ENCODE data around the gene MEDAG.

MEDAG gene

DNA sequence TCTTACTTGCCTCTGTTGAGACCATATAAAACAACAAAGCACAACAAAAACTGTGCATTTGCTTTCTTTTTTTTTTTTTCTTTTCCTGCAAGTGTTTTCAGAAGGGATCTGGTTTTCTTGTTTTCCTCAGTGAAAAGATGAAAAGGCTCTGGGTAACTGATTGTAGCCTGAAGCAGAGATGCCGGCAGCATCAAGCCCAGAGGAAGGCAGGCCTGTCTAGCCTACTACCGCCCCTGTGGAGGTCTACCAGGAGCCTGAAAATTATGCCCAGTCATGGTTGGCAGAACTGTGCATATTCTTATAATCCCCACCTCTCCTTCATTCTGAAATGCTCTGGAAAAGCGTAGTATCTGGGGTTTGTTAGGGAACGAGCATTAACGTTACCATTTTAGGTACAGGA is 32.6 kb upstream of the MEDAG start:
- DNase-seq = peak; percentile 24

DNA sequence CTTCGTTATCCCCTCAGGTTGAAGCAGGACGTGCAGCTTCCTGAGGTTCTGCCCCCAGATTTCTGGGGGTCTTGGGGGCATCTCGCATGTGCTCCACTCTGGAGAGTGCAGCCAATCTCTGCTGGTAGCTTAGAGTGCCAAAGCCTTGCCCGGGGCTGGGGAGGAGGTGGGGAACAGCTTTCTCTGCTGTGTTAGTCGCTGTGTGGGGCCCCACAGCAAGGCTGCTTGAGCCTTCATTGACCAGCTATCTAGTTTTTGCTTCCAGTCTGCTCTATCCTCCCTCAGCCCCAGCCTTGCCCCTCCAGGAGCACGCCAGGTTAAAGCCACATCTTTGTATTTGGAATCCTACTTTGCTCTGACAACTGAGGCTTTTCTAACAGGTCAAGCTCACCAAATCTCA is 32.0 kb upstream of the MEDAG start:
- DNase-seq = no peak

DNA sequence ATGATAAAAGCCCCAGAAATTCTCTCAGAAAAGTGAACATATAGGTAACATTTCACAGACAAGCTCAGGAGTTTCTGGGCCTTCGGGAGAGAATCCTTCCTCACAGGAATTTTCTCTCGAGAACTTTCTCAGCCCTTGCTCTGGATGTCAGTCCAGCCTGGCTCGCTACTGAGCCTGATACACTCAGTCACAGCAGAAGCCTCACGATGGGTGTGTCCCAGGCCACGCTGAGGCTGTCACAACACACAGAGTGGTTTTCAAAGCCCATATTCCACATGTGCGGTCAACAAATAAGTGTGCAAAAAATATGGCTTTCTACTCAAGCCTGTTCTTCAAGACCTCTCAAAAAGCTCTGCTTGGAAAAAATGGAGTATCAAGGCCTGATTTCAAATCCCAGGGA is 31.5 kb upstream of the MEDAG start:
- DNase-seq = no peak

DNA sequence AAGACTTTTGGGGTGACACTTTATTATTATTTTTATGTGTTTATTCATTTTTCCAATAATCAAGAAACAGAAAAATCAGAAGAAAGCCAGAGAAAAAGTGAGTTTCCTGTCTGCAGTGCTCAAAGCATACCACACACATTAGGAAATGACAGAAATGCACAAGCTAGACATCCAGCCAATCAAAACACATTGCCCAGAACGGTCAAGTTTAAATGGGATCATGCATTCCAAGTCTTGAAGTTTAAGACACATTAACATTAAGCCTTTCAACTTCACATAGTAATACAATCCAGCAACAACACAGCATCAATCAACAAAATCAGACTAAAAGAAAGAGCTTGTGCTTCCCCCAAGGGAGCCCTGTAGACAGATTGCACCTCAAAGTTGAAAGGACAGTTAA is 28.7 kb upstream of the MEDAG start:
- no peak for DNase-seq

DNA sequence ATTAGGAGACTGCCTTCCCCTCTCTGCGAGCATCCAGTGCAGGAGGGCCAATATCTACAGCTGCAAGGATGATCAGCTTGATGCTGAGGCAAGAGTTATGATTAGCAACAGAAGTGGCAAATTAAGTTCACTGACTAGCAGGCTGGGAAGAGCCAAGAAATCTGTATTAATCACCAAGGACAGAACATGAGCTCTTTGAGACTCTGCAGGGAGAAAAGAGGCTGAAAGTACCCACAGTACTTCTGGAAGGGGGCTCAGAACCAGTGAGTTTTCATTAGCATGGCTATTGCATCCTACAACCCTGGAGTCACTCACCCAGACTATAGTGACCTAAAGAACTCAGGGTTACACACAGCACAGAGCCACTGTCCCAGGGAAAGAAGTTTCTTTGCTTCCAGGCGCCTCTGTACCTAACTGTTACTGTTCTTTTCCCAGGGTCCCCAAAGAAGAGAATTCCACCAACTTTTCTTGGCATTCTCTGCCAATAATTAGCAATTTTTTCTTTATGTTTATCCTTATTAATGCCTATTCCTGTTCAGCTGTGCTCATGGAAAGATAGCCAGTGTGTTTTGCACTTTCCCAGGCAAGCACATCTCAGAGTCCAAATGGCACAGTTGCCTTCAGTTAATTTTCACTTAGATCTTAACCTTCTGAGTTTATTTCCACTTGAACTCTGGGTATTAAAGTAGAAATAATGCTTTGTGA is 25.8 kb upstream of the MEDAG start:
- DNase-seq = no peak

DNA sequence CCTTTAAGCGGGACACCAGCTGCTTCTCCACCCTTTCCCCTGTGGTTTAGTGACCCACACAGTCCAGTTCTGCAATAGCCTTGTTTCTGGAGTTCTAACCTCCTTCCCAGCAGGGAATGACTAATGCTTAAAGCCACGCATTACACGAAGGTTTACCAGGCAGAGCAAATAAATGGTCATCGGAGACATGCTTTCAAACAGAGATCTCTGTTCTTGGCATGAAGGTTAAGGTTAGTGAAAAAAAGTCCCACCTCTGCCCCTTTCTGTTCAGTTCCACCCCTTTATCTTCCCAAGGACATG is 25.3 kb upstream of the MEDAG start:
- DNase-seq = no peak

DNA sequence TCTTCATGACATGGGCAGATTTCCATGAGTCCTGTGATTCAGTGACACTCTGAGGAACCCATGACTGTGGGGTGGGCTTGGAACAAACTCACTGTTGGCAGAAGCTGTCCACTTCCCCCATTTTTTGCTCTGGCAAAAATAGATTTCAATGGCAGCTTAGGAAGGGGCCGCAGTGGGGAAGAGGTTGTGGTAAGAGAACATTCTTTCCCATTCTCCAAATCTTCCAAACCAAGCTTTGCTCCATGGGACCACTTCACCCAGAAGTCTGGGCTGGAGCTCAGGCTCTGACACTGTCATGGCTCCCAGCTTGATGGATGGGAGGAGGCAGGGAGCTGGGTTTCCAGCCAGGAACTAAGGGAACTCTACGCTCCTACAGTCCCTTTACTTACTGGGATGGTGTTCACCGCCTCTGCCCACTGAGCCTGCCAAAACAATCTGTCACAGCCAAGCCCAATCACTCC is 24.9 kb upstream of the MEDAG start:
- DNase-seq = no peak

DNA sequence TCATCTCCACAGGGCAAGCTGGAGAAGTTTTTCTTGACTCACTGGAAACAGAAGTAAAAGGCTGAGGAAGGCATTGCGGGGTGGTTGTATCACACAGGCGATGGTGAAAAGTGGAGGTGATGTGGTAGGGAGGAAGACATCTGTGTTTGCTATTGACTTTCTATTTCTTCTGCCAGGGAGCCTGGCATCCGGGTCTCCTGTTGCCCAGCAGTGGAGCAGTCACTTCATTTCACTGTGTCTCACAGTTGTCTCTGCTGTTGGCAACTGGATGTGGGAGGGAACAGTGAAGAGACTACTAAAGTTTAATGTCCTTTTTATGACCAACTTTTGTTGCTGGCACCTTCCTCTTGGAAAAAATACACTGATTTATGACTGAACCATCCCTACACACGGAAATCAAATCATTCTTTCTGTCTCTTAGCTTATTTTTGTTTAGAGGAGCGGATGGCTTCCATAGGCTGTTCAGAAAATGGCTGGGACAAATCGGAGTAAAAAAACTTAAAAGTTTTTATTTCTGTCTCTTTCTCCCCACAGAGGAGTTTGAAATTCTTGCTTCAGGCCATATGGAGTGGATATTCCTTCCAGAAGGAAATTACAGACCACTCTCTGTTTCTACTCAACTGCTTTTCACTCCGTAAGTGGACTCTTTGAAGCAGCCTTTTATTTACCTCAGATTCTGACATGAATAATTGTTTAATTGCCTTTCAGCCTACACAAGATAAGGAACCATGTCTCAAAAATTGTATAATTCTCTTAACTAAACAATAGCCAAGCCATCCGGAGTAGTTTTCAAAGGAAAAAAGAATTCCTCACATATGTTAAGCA is 23.8 kb upstream of the MEDAG start:
- no peak for DNase-seq

DNA sequence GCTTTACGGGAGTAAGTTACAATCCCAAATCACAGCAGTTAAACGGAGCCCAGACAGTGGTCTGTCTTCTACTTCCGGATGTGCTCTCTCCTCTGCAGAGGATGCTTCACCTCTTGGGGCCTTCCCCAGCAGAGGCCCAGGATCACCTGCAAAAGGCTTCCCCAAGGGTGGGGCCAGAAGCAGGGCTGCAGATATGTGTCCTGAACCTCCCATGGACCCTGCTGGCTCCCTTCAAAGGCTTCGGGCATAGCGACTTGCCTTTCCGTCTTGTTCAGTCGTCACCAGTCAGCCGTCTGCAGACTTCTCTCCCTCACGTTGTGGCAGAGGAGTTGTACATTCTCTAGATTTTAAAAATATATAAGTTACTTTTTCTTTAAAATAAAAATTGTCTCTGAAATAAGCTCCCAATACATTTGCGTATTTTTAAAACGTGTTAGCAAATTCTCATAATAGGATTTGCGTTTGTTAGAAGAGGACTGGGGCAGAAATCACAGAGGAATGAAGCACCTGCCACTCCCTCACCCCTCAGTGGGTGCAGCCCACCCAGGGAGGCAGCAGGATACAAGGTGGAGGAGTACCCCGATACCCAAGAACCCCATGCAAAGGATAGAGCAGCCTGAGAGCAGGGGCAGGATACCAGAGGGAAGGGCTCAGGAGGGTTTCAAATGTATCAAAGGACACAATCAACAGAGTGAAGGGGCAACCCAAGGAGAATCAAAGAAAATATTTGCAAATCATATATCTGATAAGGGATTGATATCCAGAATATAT is 22.9 kb upstream of the MEDAG start:
- no peak for DNase-seq

DNA sequence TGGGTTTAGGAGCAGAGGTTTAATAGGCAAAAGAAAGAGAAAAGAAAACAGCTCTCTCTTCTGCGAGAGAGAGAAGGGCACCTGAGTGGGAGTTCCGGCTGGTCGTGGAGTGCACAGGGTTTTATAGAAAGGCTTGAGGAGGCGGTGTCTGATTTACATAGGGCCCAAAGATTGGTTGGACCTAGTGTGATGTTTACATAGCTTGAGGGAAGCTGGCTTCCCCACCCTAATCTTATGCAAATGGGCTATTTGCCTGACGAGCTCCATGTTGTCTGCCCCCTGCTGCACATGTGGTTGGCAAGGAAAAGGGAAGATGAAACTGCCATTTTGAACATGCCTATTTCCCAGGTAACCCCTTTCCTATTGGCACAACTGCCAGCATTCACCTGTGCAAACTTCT is 21.5 kb upstream of the MEDAG start:
- no peak for DNase-seq

DNA sequence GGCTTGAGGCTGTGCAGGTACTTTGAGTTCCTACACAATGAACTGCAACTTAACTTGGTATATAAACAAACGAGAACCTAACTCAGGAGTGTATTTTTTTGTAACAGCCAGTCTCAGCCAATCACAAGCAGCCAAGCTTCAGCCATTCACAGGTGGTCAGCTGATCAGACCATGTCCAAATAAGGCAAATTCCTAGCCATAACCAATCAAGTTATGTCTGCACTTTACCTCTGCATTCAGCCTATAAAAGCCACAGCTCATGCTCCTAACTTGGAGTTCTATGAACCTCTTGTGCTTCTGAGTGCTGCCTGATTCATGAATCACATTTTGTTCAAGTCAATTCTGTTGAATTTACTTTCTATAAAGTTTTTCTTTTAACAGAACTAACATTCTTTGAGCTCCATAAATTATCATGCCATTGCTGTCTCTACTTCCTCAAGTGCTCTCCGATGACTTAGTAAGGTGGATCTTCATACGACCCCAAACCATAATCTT is 16.8 kb upstream of the MEDAG start:
- DNase-seq = no peak

DNA sequence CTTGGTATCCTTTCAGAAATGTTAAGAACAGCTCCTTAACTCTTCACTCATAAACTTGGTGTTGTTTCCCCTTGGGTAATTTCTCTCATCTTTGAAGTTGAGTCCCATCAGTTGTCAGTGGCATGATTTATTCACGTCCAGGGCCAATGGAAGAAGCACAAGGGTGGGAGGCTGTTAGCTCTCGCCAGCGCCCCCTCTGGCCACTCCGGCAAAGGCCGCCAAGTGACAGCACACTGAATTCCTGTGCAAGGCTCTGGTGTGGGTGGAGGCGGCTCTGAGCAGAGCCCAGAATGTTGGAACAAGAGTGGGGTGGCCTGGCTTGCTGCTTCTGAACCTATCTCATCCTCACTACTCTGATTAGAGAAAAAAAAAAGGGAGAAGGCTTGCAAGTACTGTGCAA is 13.1 kb upstream of the MEDAG start:
- DNase-seq = no peak

DNA sequence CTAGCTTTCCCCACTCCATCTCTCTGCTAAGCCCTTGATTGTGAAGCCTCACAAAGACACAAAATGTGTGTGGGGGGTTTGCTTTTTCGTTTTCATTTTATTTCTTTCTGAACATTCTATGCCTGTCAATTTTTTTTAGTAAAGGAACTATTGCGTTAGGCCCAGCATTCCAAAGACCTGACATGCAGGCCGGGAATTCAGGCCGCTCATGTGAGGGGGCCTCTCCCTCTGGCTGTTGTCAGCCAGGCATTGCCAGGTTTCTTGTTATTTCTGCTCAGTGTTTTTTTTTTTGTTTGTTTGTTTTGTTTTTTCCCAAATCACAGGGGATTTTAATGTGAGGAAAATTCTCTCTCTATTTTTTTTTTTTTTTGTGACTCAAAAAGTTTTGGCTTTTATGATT is 10.3 kb upstream of the MEDAG start:
- no peak for DNase-seq

DNA sequence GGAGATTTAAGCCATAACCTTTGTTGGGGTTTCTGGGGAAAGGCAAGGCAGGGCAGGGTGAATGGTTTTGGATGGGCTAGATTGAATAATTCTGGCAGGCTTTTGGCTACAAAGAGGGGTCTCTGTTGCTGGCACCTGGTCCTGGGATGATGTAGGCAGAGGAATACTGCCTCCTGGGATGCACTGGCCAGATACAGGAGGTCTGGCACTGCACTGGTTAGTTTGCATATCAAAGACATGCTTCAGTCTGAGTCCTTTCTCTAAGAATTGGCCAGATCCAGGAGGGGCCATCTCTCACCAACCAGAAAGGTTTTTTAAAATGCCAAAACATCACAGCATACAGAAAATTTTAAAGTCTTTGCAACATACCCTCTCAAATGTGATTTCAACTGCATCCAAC is 8.0 kb upstream of the MEDAG start:
- no peak for DNase-seq

DNA sequence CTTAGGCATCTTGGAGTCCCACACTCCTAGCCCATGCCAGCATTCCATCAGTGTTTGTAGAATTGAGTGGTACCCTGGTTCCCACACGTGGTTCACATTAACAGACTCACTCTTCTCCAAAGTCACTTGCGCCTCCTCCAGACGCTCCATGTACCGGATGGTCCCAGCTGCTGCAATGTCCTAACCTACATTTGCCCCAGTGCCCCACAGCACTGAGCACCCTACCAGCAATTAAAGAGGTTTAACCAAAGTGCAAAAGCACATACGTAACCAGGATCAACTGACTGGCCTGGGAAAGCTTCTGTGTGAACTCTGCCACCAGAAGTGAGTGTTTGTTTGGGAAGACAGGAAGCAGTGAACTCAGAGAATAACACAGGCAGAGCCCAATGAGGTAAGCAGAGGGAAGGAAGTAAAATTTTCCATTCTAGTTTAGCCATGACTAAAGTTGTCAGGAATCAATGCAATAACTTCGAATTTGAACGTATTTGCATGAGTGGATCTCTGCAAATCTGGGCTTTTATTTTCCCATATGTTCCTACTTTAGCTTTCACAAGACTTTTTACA is 7.3 kb upstream of the MEDAG start:
- DNase-seq = peak; percentile 18

DNA sequence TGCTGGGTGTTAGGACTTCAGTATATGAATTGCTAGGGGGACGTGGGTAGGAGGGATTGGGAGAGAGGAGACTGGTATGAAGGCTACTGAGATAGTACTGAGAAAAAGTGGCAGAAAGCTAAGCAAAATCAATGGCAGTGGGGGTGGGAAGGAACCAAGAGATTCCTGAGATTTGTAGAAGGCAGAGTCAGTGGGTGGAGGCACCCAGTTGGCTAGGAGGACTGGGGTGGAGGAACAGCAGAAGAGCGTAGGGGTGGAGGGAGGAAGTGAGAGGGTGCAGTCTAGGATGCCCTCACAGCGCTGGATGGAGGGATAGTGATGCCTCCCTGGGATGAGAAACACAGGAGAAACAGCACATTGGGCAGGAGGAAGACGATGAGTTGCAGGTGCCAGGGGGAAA is 5.6 kb upstream of the MEDAG start:
- no peak for DNase-seq

DNA sequence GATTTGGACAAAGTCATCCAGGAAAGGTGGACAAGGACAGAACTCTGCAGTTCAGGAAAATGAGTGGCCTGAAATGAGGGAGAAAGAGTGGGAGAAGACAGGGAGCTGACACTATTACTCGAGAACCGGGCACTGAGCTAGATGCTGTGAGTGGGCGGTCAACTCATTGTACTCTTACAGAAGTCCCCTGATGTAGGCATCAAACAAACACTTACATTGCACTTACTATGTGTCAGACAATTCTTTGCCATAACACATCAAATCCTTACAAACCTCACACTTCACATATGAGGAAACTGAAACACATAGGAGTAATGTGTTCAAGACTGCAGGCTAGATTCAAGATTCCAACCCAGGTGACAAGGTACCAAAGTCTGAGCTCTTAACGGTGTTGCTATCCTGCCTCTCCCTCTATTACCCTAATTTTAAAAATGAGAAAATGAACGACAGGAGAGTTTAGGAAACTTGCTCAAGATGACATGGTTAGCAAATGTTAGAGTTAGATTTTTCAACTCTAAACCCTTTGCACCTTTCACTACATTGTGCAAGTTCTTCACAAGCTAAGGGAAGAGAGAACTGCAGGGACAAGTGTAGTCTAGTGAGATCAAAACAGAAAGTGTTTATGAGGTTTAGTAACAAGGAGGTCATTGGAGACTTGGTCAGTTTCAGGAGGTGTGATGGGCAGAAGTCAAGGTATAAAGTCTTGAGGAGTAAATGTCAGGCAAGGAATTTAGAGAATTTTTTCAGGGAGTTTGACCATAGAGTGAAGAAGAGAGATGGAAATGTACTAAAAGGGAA is 4.9 kb upstream of the MEDAG start:
- no peak for DNase-seq

DNA sequence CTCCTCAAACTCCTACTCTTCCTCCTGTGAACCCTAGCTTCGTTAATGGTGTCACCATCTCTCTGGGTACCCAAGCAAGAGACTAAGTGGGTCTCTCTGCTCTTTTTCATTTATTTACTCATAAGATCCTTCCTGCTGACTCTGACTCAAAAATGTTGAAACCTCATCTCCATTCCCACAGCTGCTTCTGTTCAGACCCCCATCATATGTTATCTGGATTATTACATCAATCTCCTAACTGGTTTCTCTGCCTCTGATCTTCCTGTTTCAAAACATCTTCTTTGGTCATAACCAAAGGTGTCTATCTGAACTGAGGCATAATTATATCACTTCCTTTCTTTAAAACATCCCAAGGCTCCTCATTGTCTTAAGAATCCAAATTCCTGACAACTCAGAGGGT is 2.0 kb upstream of the MEDAG start:
- DNase-seq = no peak

DNA sequence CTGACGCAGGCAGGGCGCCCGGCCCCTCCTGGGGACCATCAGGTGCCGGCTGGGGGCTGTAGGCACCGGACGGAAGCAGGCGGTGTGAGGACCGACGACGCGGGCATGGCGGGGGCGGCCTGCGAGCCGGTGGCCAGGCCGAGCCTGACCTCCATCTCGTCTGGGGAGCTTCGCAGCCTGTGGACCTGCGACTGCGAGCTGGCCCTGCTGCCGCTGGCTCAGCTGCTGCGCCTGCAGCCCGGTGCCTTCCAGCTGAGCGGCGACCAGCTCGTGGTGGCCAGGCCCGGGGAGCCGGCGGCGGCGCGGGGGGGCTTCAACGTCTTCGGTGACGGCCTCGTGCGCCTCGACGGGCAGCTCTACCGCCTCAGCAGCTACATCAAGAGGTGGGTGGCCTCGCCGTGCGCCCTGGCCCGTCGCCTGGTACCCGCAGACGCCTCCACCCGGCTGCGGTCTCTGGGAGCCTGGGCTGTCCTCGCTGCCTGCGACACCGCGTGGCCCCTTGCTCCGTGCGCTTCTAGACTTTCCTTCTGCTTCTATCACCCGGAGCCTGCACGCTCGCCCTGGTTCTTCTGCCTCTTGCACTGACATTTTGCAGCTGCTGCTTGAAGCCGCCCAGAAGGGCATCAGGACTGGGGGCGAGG is 460 bp downstream of the MEDAG start:
- DNase-seq = no peak

DNA sequence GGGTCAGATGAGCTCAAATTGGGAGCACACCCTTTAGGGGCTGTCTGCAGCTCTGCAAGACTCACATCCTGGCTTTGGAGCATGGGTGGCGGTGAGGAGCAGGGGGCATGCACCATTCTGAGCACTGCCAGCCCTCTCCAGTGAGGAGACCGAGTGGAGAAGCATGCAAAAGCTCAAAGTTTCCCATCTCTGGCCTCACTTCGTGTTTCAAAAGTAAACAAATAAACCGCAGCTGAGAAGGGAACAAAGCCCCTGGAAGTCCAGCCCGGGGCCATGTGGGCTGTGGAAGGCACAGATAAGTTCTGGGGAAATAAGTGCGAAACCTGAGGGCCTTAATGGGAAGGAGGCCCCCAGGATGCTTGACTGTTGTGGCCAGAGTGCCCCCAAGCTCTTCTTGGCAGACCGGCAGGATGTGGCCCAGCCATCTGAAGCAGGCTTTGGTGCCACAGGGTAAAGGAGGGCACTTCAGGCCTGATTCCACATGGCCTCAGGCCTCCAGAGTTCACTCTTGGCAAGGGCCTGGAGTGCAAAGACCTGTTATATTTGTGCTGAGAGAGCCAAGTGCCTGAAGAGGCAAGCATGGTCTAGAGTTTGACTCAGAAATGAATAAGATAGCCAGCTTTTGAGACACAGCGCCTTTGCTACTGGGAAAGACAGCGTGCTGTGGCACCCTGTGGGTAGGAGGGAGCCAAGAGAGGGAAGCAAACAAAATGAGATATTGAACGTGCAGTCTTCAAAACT is 1.2 kb downstream of the MEDAG start:
- DNase-seq = no peak

DNA sequence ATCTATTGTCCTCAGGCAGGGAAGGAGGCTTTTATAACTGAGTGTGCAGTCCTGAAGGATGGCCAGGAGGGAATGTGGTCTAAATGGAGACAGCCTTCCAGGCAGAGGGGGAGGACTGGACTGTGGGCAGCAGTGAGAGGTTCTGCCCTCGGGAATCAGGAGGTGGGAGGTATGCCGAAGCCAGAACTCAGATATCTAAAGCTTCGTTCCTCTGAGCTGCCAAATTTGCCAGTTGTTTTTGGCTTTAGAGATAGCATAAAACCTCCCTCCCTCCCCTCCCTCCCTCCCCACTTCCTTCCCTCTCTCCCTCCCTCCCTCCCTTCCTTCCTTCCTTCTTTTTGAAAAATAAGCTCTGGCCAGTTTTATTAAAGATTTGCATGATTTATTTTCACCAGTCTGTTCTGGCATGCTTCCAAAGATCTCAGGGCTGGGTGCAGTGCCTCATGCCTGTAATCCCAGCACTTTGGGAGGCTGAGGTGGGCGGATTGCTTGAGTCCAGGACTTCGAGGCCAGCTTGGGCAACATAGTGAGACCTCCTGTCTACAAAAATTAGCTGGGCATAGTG is 2.4 kb downstream of the MEDAG start:
- DNase-seq = no peak
